ENCODE results near the gene WDR6.
"Not testable (repeated sequence)": the region's sequence is repeated elsewhere in the genome, so short reads cannot be mapped to it uniquely, and the experiment has no call there.

Gene WDR6

DNA sequence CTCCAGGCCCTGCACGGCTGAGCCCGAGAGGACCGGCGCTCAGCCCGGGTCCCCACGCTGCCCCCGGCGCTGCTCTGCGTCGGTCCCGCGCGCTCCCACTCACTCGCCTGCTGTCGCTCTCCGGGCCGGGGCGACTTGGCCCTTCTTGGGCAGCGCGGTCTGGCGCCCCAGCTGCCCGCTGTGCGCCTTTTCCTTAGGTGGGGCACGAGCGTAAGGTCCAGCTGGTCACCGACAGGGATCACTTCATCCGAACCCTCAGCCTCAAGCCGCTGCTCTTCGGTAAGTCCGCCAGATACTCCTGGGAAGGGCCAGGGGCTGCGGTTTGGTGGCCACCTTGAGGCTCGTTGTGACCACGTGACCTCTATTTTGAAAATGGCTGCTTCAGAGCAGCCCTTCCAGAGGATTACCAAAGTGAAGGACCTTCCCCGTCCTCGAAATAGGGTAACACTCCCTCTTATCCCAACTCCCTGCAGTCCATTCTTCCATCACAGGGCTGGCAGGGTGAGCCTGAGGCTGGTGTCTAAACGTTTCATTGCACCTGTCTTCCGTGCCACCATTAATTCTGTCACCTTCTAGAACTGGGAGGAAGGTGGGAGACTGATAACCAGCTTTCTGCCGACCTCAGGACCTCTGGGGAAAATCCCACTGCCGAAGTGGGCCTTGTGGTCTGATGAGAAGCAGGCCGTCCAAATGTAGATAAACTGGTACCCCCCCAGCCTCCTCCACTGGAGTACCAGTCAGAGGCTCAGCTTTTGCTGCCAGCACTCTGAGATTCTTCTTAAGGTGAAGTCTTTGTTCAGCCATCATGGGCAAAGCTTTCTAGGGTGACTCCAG is 16.3 kb upstream of the WDR6 start:
- FAIRE-seq (peak; percentile 48), DNase-seq (ENCODE audit: extremely low spot score, insufficient read length, low read depth) (no peak)

DNA sequence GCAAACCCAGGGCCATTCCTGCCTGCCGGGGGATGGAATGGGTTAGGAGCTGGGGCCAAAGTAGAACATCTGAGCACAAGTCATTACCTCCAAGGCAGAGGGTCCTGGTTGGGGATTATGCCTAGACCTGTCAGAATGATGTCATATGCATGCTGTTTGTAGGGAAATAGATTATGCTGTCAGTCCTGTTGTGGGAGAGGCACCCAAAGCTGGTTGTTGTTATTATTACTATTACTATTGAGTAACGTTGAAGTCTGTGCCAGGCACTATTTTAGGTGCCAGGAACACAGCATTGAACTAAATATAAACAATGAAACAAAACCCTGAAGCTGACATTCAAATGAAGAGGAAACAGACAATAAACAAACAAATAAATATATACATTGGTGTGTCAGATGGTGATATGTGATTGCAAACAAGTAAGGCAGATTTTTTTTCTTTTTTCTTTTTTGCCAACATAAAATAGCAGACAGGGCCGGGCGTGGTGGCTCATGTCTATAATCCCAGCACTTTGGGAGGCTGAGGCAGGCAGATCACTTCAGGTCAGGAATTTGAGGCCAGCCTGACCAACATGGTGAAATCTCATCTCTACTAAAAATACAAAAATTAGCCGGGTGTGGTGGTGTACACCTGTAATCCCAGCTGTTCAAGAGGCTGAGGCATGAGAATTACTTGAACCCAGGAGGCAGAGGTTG is 15.2 kb upstream of the WDR6 start:
- no peak for FAIRE-seq
- DNase-seq (ENCODE audit: extremely low spot score, insufficient read length, low read depth), result no peak

DNA sequence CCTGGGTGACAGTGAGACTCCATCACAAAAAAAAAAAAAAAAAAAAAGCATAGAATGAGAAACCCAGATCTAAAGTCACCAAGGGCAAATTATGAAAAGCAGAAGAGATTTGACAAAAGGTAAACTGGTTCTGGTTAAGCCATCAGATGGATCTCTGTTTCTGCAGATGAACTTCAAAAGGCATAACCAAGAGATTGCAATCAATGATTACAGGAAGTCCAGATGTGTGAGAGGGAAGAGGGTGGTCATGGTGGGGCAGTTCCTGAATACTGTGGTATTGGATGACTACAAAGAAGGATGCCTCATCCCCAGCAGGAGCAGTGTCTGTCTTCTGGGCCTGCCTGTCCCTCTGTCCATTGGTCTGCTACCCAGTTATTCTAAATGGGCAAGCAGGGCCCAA is 13.4 kb upstream of the WDR6 start:
- FAIRE-seq (no peak), DNase-seq (ENCODE audit: extremely low spot score, insufficient read length, low read depth) (no peak)

DNA sequence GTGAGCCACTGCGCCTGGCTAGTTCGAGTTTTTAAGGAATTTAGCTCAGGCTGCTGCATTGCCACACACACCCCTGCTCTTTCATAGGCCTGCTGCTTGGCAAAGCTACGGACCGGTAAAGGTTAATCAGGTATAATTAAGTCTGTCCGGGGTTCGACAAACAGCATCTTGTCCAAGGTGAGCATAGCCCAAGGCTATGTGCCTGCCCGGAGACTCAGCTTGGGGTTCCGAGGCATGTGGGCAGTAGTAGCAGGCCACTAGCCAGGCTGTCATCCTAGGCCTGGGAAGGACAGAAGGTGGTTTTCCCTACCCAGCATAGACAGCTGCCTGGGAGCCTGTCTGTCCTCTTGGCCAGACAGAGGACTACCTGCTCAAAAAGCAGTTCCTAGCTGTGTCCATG is 10.6 kb upstream of the WDR6 start:
- FAIRE-seq, result no peak
- no peak for DNase-seq (ENCODE audit: extremely low spot score, insufficient read length, low read depth)

DNA sequence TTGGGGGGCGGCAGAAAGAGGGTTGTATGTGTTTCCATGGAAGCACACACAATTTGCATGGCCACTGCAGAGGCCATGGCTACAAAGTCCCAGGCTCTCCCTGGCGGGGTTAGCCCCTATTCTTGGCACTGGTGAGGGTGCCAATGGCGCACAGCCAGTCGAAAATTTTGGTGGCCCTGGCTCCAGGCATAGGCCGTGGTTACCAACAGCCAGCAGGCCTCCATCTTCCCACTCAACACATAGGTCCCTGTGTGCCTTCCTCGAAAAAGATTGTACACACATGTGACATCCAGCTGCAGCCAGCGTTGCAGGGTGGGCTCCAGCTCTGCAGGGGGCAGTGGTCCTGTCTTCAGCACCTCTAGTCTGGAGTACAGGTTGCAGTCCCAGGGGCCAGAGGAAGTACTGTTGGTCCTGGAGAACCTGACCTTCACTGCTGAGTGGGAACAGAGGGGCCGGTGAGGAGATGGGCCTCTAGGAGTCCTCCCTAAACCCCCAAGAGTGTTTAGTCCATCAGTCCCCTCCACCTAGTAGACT is 10.0 kb upstream of the WDR6 start:
- no peak for FAIRE-seq

DNA sequence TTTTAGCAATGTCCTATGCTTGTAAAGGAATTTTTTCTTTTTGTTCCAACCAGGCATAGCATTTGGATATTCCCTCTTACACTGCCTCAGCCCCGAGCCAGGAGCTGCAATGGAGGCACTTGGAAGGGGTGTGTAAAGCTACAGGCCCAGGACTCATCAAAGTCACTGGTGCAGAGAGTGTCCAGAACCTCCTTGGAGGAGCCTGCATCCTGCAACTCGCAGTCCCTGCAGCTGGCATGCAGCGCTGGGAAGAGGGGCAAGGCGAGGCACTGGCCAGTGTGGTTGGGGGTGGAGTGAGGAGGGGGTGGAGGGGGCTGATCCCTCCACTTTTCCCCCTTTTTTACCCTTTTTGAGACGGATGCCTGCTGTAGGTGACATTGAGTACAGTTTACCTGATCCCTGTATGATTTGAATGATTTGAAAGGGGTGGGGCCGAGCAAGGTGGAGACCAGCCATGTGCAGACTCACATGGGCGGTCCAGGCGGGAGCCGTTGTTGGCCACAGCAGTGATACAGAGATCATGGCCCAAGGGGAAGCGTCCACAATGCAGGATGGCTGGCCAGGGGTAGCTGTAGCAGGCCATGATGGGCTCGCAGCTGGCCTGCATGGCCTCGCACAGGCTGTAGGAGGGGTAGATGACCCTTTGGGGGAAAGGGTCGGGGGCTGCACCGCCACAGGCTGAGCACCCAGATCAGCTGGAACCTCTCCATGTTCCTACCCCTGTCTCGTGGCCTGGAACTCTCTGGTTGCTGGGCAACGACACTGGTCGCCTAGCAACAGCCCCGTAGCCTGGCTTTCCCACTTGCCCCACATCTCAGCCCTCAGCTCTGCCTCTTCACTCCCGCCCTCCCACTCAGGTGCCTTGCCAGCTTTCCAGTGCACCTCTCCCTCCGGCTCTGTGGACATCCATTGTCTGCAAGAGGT is 9.2 kb upstream of the WDR6 start:
- DNase-seq (ENCODE audit: extremely low spot score, insufficient read length, low read depth), result no peak
- no peak for FAIRE-seq

More for the DNA sequence above, 10.0 kb upstream of the WDR6 start:
- DNase-seq (ENCODE audit: extremely low spot score, insufficient read length, low read depth), result no peak

DNA sequence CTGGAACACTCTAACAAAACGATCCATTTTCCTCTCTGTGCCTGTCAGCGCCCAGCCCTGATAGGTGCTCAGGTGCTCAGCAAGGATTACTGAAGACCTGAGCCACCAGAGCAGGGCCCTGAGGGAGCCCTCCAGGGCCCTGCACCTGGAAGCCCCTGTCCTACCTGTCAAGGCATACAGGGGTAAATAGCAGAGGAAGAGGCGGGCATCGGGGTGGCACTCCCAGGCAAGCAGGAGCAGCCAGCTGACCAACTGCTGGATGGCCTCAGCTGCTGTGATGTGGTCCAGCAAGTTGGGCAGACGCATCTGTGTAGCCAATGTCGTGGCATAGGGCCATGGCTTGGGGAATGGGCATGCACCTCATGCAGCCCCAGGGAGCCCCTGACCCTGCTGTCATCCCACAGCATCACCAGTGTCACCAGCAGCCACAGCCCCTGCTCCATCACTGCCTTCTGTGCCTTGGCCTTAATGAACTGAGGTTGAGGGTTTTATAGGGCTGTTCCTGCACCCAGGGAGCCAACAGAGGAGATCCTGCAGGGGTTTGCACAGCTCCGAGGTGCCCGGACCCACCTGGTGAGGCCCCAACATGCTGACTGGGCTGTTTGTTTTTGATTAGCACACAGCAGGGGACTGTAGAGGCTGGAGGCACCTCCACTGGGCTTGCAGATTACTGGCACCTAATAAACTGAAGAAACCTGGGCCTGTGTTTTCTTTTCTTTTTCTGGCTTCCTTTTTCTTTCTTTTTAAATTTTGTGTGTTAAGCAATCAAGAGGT is 7.9 kb upstream of the WDR6 start:
- DNase-seq (ENCODE audit: extremely low spot score, insufficient read length, low read depth) (no peak), FAIRE-seq (no peak)

DNA sequence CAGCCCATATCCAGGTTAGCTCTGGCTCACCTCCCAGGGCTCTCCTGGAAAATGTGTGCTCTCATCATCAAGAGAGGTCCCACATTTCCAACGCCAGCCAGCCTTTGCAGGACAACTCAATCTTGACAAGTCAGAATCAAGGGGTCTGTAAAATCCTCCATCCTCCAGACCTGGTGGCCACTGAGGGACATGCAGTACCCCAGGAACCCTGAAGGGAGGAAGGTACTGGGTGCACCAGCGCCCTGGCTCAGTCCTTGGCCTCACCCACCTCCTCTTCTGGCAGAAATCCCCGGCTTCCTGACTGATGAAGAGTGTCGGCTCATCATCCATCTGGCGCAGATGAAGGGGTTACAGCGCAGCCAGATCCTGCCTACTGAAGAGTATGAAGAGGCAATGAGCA is 6.0 kb upstream of the WDR6 start:
- DNase-seq (ENCODE audit: extremely low spot score, insufficient read length, low read depth), result no peak

DNA sequence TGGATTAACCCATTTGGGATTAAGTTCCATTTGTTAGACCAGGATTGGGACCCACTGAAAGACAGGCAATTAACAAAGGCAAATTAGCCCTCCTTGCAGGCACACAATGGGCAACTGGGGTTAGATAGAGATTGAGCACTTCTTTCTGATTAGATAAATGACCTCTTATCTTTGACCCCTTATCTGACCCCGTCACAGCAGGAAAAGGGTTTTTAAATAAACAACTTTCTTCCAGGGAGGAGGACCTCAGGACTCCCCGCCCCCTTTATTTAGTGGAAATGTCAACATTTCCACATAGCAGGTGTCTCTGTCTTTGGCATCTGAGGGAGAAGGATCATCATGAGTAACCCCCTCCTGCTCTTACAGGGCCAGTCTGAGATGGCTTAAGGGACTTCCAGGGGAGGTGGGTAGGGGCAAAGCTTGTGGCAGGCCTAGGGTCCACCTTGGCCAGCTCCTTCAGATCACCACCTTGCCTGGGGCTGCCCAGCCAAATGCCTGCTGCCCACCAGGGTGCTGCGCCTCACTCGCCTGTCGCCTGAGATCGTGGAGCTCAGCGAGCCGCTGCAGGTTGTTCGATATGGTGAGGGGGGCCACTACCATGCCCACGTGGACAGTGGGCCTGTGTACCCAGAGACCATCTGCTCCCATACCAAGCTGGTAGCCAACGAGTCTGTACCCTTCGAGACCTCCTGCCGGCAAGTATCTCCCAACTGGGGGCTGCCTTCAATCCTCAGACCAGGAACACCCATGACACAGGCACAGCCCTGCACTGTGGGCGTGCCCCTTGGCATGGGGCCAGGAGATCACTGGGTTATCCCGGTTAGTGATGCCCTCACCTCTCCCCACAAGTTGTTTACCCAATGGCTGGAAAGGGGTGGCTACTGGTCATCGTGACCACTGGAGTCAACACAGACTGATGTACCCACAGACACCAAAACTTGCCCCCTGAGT is 2.6 kb upstream of the WDR6 start:
- DNase-seq (ENCODE audit: extremely low spot score, insufficient read length, low read depth), result no peak
- no peak for FAIRE-seq

More for the DNA sequence above, 6.0 kb upstream of the WDR6 start:
- FAIRE-seq, result no peak

DNA sequence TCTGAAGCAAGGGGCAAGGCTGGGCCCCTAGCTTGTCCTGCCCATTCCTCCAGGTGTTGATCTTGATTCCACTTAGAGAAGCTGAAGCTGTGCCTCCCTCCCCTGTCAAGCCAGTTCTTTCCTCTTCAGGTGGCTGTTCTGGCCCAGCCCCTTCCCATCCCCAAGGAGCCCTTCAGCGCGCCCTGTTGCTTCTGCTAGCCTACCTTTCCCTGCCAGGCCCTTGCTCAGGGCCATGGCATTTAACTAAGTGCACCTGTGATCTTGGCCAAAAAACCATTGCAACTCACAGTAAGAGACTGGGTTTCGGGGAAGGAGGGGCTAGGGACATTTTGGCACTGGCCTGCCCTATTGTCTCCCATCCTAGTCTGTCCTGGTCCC is 1.9 kb upstream of the WDR6 start:
- DNase-seq (ENCODE audit: extremely low spot score, insufficient read length, low read depth) (no peak), FAIRE-seq (no peak)

DNA sequence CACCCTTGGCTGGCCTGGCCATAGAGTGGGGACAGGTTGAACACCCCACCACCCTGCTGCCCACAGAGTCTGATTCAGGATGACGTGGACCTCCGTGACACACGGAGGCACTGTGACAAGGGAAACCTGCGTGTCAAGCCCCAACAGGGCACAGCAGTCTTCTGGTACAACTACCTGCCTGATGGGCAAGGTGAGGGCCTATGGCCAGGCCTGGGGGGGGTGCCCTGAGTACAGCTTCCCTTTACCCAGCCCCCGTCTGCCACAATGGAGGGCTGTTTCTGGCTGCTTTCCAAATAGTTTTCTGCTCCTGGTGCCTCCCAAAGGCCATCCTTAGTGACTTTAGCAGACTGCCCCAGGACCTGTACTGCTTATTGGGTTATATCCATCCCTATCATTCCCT is 1.2 kb upstream of the WDR6 start:
- FAIRE-seq, result no peak
- DNase-seq (ENCODE audit: extremely low spot score, insufficient read length, low read depth), result no peak

DNA sequence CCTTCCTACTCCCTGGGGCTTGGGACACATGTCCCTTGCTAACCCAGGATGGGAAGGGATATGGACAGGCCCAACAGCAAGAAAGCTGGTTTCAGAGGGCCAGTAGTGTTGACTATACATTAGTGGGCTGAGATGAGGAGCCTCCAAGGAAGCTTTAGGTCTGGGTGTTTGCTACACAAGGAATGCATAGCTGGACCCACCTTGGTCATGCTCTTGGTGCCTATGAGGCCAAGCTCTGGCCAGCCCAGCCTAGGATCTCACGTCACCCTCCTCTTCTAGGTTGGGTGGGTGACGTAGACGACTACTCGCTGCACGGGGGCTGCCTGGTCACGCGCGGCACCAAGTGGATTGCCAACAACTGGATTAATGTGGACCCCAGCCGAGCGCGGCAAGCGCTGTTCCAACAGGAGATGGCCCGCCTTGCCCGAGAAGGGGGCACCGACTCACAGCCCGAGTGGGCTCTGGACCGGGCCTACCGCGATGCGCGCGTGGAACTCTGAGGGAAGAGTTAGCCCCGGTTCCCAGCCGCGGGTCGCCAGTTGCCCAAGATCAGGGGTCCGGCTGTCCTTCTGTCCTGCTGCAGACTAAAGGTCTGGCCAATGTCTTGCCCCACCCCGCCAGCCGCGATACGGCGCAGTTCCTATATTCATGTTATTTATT is 653 bp upstream of the WDR6 start:
- FAIRE-seq (no peak), DNase-seq (ENCODE audit: extremely low spot score, insufficient read length, low read depth) (no peak)

DNA sequence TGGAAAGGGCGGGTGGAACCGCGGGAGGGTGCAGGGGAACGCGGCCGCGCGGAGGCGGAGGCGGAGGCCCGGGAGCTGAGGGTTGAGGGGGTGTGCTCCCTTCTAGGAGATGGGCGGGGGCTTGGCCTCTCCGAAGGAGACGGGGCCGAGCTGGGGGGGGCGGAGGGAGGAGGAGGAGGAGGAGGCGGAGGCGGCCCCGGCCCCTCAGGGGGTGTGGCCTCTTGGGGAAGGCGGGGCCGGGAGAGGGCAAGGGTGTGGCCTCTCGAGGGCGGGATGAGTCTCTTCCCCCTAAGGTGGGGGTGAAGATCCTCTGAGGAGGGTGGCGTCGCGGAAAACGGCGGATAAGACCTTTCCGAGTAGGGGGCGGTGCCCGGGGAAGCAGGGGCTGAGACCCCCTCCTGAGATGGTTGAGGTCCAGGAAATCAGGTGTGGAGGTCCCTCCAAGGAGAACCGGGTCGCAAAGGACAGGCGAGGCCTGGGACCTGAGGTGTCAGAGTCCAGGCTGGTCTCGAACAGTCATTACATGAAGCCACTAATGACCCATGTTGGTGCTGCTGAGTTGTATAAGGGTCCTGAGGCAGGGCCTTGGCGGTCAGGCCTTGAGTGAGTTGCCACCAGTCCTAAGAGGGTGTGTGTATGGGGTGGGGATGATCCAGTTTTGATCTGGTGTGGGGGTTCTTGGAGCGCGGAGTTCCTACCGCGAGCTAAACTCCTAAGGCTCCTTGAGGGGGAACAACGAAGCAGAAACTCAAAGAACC is 759 bp downstream of the WDR6 start:
- FAIRE-seq (peak; percentile 87), DNase-seq (ENCODE audit: extremely low spot score, insufficient read length, low read depth) (peak; percentile 77)

DNA sequence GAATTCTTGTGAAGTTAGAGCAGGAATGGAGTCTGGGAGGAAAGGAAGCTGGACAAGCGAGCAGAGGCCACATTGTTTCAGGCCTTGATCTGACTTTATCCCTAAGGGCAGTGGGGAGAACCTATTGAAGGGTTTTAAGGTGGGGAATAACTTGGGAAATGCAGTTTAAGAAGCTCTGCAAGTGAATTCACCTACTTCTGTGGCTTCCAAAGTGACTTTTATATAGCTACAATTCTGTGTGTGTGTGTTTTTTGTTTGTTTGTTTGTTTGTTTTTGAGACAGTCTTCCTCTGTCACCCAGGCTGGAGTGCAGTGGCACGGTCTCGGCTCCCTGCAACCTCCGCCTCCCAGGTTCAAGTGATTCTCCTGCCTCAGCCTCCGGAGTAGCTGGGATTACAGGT is 1.4 kb downstream of the WDR6 start:
- not testable (repeated sequence) for DNase-seq (ENCODE audit: extremely low spot score, insufficient read length, low read depth); FAIRE-seq

DNA sequence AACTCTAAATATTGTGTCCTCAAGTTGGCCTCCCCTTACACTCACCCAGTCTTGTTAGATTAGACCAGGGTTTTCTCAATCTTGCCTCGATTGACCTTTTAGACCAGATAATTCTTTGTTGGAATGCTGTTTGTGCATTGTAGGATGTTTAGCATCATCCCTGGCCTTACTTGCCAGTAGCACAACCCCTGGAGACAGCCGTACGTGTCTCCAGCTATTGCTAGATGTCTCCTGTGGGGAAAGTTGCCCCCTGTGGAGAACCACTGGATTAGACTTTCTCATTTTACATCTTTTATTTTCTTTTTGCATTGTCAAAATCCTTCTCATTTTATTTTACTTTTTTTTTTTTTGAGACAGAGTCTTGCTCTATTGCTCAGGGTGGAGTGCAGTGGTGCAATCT is 2.2 kb downstream of the WDR6 start:
- DNase-seq (ENCODE audit: extremely low spot score, insufficient read length, low read depth), result no peak
- FAIRE-seq, result no peak

DNA sequence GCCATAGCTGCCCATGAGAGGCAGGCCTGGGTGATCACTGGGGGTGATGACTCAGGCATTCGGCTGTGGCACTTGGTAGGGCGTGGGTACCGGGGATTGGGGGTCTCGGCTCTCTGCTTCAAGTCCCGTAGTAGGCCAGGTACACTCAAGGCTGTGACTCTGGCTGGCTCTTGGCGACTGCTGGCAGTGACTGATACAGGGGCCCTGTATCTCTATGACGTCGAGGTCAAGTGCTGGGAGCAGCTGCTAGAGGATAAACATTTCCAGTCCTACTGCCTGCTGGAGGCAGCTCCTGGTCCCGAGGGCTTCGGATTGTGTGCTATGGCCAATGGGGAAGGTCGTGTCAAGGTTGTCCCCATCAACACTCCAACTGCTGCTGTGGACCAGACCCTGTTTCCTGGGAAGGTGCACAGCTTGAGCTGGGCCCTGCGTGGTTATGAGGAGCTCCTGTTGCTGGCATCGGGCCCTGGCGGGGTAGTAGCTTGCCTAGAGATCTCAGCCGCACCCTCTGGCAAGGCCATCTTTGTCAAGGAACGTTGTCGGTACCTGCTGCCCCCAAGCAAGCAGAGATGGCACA is 5.3 kb downstream of the WDR6 start:
- FAIRE-seq (no peak), DNase-seq (ENCODE audit: extremely low spot score, insufficient read length, low read depth) (no peak)

DNA sequence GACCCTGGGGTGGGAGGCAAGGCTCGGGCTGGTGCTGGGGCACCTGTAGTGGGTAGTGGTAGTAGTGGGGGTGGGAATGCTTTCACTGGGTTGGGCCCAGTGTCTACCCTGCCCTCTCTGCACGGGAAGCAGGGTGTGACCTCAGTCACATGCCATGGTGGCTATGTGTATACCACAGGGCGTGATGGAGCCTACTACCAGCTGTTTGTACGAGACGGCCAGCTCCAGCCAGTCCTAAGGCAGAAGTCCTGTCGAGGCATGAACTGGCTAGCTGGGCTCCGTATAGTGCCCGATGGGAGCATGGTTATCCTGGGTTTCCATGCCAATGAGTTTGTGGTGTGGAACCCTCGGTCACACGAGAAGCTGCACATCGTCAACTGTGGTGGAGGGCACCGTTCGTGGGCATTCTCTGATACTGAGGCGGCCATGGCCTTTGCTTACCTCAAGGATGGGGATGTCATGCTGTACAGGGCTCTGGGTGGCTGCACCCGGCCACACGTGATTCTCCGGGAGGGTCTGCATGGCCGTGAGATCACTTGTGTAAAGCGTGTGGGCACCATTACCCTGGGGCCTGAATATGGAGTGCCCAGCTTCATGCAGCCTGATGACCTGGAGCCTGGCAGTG is 6.0 kb downstream of the WDR6 start:
- DNase-seq (ENCODE audit: extremely low spot score, insufficient read length, low read depth) (no peak), FAIRE-seq (no peak)

Data from GM18507 (cell line).